ENCODE data around the gene TSR1. TPM values are rescaled to one million over a fixed set of nuclear protein-coding genes. Genes with fewer than 3 reads are reported as not detected.

TSR1 gene
- total RNA-seq, 3 donors from 2014 or later = 143 to 159 (median 156) TPM

- no peaks in the 10 kb centered on the region for H3K4me1 Mint-ChIP-seq (ENCODE audit: low read depth)
- no peak overlapping the region for H3K4me3 Mint-ChIP-seq
These were observed 36.9 kb upstream of the TSR1 start for GRCh38 chr17:2373179-2373578.

GRCh38 chr17:2372681-2373080 lies 36.4 kb upstream of the TSR1 start:
- peaks cover 4% of the 10 kb centered on the region for H3K36me3 Mint-ChIP-seq (ENCODE audit: insufficient read depth)
- ATAC-seq = no peak
- H3K9me3 Mint-ChIP-seq = no peaks in the 10 kb centered on the region
- H3K4me3 Mint-ChIP-seq = no peak overlapping the region
- H3K4me1 Mint-ChIP-seq (ENCODE audit: low read depth) = no peaks in the 10 kb centered on the region
- no peaks in the 10 kb centered on the region for H3K27me3 Mint-ChIP-seq (ENCODE audit: low read depth)
- DNase-seq = no peak

More at GRCh38 chr17:2373179-2373578, 36.9 kb upstream of the TSR1 start:
- DNase-seq = no peak
- peaks cover 4% of the 10 kb centered on the region for H3K36me3 Mint-ChIP-seq (ENCODE audit: insufficient read depth)
- no peaks in the 10 kb centered on the region for H3K27me3 Mint-ChIP-seq (ENCODE audit: low read depth)
- H3K9me3 Mint-ChIP-seq = no peaks in the 10 kb centered on the region
- ATAC-seq = no peak

GRCh38 chr17:2372180-2372579 lies 35.9 kb upstream of the TSR1 start:
- DNase-seq (no peak), ATAC-seq (no peak)
- Mint-ChIP-seq H3K9me3 (no peaks in the 10 kb centered on the region), H3K4me3 (no peak overlapping the region), H3K4me1 (ENCODE audit: low read depth) (no peaks in the 10 kb centered on the region), H3K36me3 (ENCODE audit: insufficient read depth) (peaks cover 4% of the 10 kb centered on the region), H3K27me3 (ENCODE audit: low read depth) (no peaks in the 10 kb centered on the region)

GRCh38 chr17:2371183-2372130 lies 35.2 kb upstream of the TSR1 start:
- Mint-ChIP-seq H3K4me1 (ENCODE audit: low read depth) (no peaks in the 10 kb centered on the region), H3K36me3 (ENCODE audit: insufficient read depth) (peaks cover 4% of the 10 kb centered on the region), H3K9me3 (no peaks in the 10 kb centered on the region), H3K27me3 (ENCODE audit: low read depth) (no peaks in the 10 kb centered on the region), H3K4me3 (no peak overlapping the region)
- ATAC-seq (no peak), DNase-seq (no peak)

GRCh38 chr17:2370211-2370589 lies 33.9 kb upstream of the TSR1 start:
- no peak for ATAC-seq
- H3K4me1 Mint-ChIP-seq (ENCODE audit: low read depth) = no peaks in the 10 kb centered on the region
- H3K4me3 Mint-ChIP-seq = no peak overlapping the region
- H3K36me3 Mint-ChIP-seq (ENCODE audit: insufficient read depth) = peaks cover 7% of the 10 kb centered on the region
- H3K9me3 Mint-ChIP-seq = no peaks in the 10 kb centered on the region
- DNase-seq = no peak
- no peaks in the 10 kb centered on the region for H3K27me3 Mint-ChIP-seq (ENCODE audit: low read depth)

GRCh38 chr17:2369551-2370210 lies 33.4 kb upstream of the TSR1 start:
- no peaks in the 10 kb centered on the region for H3K9me3 Mint-ChIP-seq
- H3K27me3 Mint-ChIP-seq (ENCODE audit: low read depth) = no peaks in the 10 kb centered on the region
- no peak overlapping the region for H3K4me3 Mint-ChIP-seq
- H3K4me1 Mint-ChIP-seq (ENCODE audit: low read depth) = no peaks in the 10 kb centered on the region
- H3K36me3 Mint-ChIP-seq (ENCODE audit: insufficient read depth) = peaks cover 7% of the 10 kb centered on the region
- ATAC-seq (no peak), DNase-seq (no peak)

GRCh38 chr17:2369039-2369438 lies 32.8 kb upstream of the TSR1 start:
- Mint-ChIP-seq H3K4me3 (no peak overlapping the region), H3K27me3 (ENCODE audit: low read depth) (no peaks in the 10 kb centered on the region)

GRCh38 chr17:2368359-2368758 lies 32.1 kb upstream of the TSR1 start:
- ATAC-seq (no peak), DNase-seq (no peak)
- Mint-ChIP-seq H3K36me3 (ENCODE audit: insufficient read depth) (peaks cover 13% of the 10 kb centered on the region), H3K9me3 (no peaks in the 10 kb centered on the region), H3K4me1 (ENCODE audit: low read depth) (no peaks in the 10 kb centered on the region), H3K4me3 (no peak overlapping the region), H3K27me3 (ENCODE audit: low read depth) (no peaks in the 10 kb centered on the region)

More at GRCh38 chr17:2369039-2369438, 32.8 kb upstream of the TSR1 start:
- ATAC-seq = no peak
- Mint-ChIP-seq H3K9me3 (no peaks in the 10 kb centered on the region), H3K4me1 (ENCODE audit: low read depth) (no peaks in the 10 kb centered on the region), H3K36me3 (ENCODE audit: insufficient read depth) (peaks cover 10% of the 10 kb centered on the region)
- DNase-seq = no peak

- ATAC-seq = no peak
These were observed 30.7 kb upstream of the TSR1 start for GRCh38 chr17:2366747-2367494.

GRCh38 chr17:2365132-2365531 lies 28.9 kb upstream of the TSR1 start:
- H3K9me3 Mint-ChIP-seq = no peaks in the 10 kb centered on the region
- no peaks in the 10 kb centered on the region for H3K27me3 Mint-ChIP-seq (ENCODE audit: low read depth)
- peaks cover 12% of the 10 kb centered on the region for H3K36me3 Mint-ChIP-seq (ENCODE audit: insufficient read depth)
- H3K4me3 Mint-ChIP-seq = no peak overlapping the region
- no peaks in the 10 kb centered on the region for H3K4me1 Mint-ChIP-seq (ENCODE audit: low read depth)
- ATAC-seq (no peak), DNase-seq (no peak)

More at GRCh38 chr17:2366747-2367494, 30.7 kb upstream of the TSR1 start:
- H3K27me3 Mint-ChIP-seq (ENCODE audit: low read depth) = no peaks in the 10 kb centered on the region
- no peaks in the 10 kb centered on the region for H3K4me1 Mint-ChIP-seq (ENCODE audit: low read depth)
- H3K36me3 Mint-ChIP-seq (ENCODE audit: insufficient read depth) = peaks cover 12% of the 10 kb centered on the region
- H3K9me3 Mint-ChIP-seq = no peaks in the 10 kb centered on the region
- no peak for DNase-seq
- H3K4me3 Mint-ChIP-seq = no peak overlapping the region

GRCh38 chr17:2364763-2365116 lies 28.5 kb upstream of the TSR1 start:
- Mint-ChIP-seq H3K36me3 (ENCODE audit: insufficient read depth) (peaks cover 12% of the 10 kb centered on the region), H3K9me3 (no peaks in the 10 kb centered on the region)

GRCh38 chr17:2363851-2364762 lies 27.9 kb upstream of the TSR1 start:
- Mint-ChIP-seq H3K27me3 (ENCODE audit: low read depth) (no peaks in the 10 kb centered on the region), H3K4me1 (ENCODE audit: low read depth) (no peaks in the 10 kb centered on the region), H3K9me3 (no peaks in the 10 kb centered on the region), H3K4me3 (no peak overlapping the region), H3K36me3 (ENCODE audit: insufficient read depth) (peaks cover 12% of the 10 kb centered on the region)
- ATAC-seq (no peak), DNase-seq (no peak)

More at GRCh38 chr17:2364763-2365116, 28.5 kb upstream of the TSR1 start:
- H3K4me1 Mint-ChIP-seq (ENCODE audit: low read depth) = no peaks in the 10 kb centered on the region
- DNase-seq = no peak
- no peaks in the 10 kb centered on the region for H3K27me3 Mint-ChIP-seq (ENCODE audit: low read depth)
- ATAC-seq = no peak
- no peak overlapping the region for H3K4me3 Mint-ChIP-seq

- H3K27me3 Mint-ChIP-seq (ENCODE audit: low read depth) = no peaks in the 10 kb centered on the region
- no peak overlapping the region for H3K4me3 Mint-ChIP-seq
- no peaks in the 10 kb centered on the region for H3K4me1 Mint-ChIP-seq (ENCODE audit: low read depth)
- ATAC-seq (no peak), DNase-seq (no peak)
- no peaks in the 10 kb centered on the region for H3K9me3 Mint-ChIP-seq
- peaks cover 12% of the 10 kb centered on the region for H3K36me3 Mint-ChIP-seq (ENCODE audit: insufficient read depth)
These were observed 27.1 kb upstream of the TSR1 start for GRCh38 chr17:2363318-2363717.

Data from activated T-cell treated with anti-CD3 and anti-CD28 coated beads, Interleukin-2, amount 50 U/mL, for 4 hours (primary cell).